ENCODE measurements around the gene FAM186B.
A peak's percentile ranks its signal among the peaks of the same experiment; 100 is the strongest.
"Not testable (repeated sequence)": the region's sequence is repeated elsewhere in the genome, so short reads cannot be mapped to it uniquely, and the experiment has no call there.

FAM186B gene

GRCh38 chr12:49612210-49612609 lies 6.8 kb upstream of the FAM186B start:
- Histone ChIP-seq H3K14ac (ENCODE audit: low read length in 2 of 2) (no peak overlapping the region), H3K9ac (ENCODE audit: low read length) (no peak overlapping the region), H3K27ac (ENCODE audit: low read length, poor library complexity, severe bottlenecking) (no peak overlapping the region), H3K4me1 (ENCODE audit: control insufficient read depth, insufficient read depth, low read depth, low read length) (no peaks in the 10 kb centered on the region), H3K9me3 (ENCODE audit: control insufficient read depth, low read length) (peaks cover 12% of the 10 kb centered on the region), H3K23ac (ENCODE audit: low read length in 2 of 2) (no peak overlapping the region), H3K79me1 (replicated peaks; ENCODE audit: low read length, poor library complexity, severe bottlenecking) (no peaks in the 10 kb centered on the region), H2BK120ac (ENCODE audit: low read depth, low read length) (no peak overlapping the region), H2BK5ac (ENCODE audit: low read depth, low read length, poor library complexity, severe bottlenecking) (no peak overlapping the region), H2AK5ac (ENCODE audit: low read length, severe bottlenecking) (no peak overlapping the region), H3K27me3 (ENCODE audit: control insufficient read depth in 1 of 2, insufficient read depth in 1 of 2, low read length in 2 of 2) (peaks cover 0 to 3% of the 10 kb centered on the region in 2 experiments), H3K4ac (ENCODE audit: low read depth in 1 of 2, low read length in 2 of 2) (no peak overlapping the region), H2AFZ (ENCODE audit: low read depth, low read length) (no peak overlapping the region), H2BK12ac (ENCODE audit: low read length in 2 of 2) (no peak overlapping the region), H4K91ac (ENCODE audit: low read length) (no peak overlapping the region), H4K8ac (ENCODE audit: low read length) (no peak overlapping the region), H2BK15ac (ENCODE audit: low read depth, poor library complexity, severe bottlenecking) (no peak overlapping the region), H3K4me2 (ENCODE audit: low read length, poor library complexity, severe bottlenecking) (no peak overlapping the region), H3K4me3 (ENCODE audit: insufficient read depth in 1 of 2, low read depth in 1 of 2, low read length in 2 of 2) (no peak overlapping the region), H3K36me3 (ENCODE audit: control insufficient read depth in 1 of 2, insufficient read depth in 2 of 2, low read depth in 1 of 2, low read length in 2 of 2) (no peaks in the 10 kb centered on the region), H3K18ac (ENCODE audit: low read depth in 1 of 2, low read length in 2 of 2) (no peak overlapping the region)
- no peak for DNase-seq

DNA sequence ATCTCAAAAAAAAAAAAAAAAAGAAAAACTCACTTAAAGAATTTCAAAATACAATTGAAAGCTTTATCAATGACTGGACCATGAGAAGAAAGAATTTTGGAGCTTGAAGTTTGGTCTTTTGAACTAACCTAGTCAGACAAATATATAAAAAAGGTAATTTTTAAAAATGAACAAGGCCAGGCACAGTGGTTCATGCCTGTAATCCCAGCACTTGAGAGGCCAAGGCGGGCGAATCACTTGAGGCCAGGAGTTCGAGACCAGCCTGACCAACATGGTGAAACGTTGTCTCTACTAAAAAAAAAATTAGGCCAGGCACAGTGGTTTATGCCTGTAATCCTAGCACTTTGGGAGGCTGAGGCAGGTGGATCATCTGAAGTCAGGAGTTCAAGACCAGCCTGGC lies 5.3 kb upstream of the FAM186B start:
- not testable (repeated sequence) for H3K79me1 ChIP-seq (replicated peaks; ENCODE audit: low read length, poor library complexity, severe bottlenecking); H2AK5ac ChIP-seq (ENCODE audit: low read length, severe bottlenecking); H3K27me3 ChIP-seq (ENCODE audit: control insufficient read depth in 1 of 2, insufficient read depth in 1 of 2, low read length in 2 of 2); H4K8ac ChIP-seq (ENCODE audit: low read length); H3K9ac ChIP-seq (ENCODE audit: low read length); H3K9me3 ChIP-seq (ENCODE audit: control insufficient read depth, low read length); H2BK15ac ChIP-seq (ENCODE audit: low read depth, poor library complexity, severe bottlenecking); H3K4me1 ChIP-seq (ENCODE audit: control insufficient read depth, insufficient read depth, low read depth, low read length); H3K4me3 ChIP-seq (ENCODE audit: insufficient read depth in 1 of 2, low read depth in 1 of 2, low read length in 2 of 2); H2BK5ac ChIP-seq (ENCODE audit: low read depth, low read length, poor library complexity, severe bottlenecking); DNase-seq; H3K4me2 ChIP-seq (ENCODE audit: low read length, poor library complexity, severe bottlenecking); H3K4ac ChIP-seq (ENCODE audit: low read depth in 1 of 2, low read length in 2 of 2); H3K36me3 ChIP-seq (ENCODE audit: control insufficient read depth in 1 of 2, insufficient read depth in 2 of 2, low read depth in 1 of 2, low read length in 2 of 2); H3K18ac ChIP-seq (ENCODE audit: low read depth in 1 of 2, low read length in 2 of 2); H3K27ac ChIP-seq (ENCODE audit: low read length, poor library complexity, severe bottlenecking); H4K91ac ChIP-seq (ENCODE audit: low read length); H2AFZ ChIP-seq (ENCODE audit: low read depth, low read length); H3K14ac ChIP-seq (ENCODE audit: low read length in 2 of 2); H2BK12ac ChIP-seq (ENCODE audit: low read length in 2 of 2); H3K23ac ChIP-seq (ENCODE audit: low read length in 2 of 2); H2BK120ac ChIP-seq (ENCODE audit: low read depth, low read length)
- WGBS: 96% methylated on average over 4 of the region's 4 CpGs

- Histone ChIP-seq H4K91ac (ENCODE audit: low read length) (no peak overlapping the region), H2BK120ac (ENCODE audit: low read depth, low read length) (no peak overlapping the region), H2BK12ac (ENCODE audit: low read length in 2 of 2) (no peak overlapping the region), H4K8ac (ENCODE audit: low read length) (no peak overlapping the region), H3K27me3 (ENCODE audit: control insufficient read depth in 1 of 2, insufficient read depth in 1 of 2, low read length in 2 of 2) (no peaks in the 10 kb centered on the region), H3K4me3 (ENCODE audit: insufficient read depth in 1 of 2, low read depth in 1 of 2, low read length in 2 of 2) (no peak overlapping the region), H3K18ac (ENCODE audit: low read depth in 1 of 2, low read length in 2 of 2) (no peak overlapping the region), H3K9me3 (ENCODE audit: control insufficient read depth, low read length) (no peaks in the 10 kb centered on the region), H3K36me3 (ENCODE audit: control insufficient read depth in 1 of 2, insufficient read depth in 2 of 2, low read depth in 1 of 2, low read length in 2 of 2) (no peaks in the 10 kb centered on the region), H2AFZ (ENCODE audit: low read depth, low read length) (no peak overlapping the region), H3K4me2 (ENCODE audit: low read length, poor library complexity, severe bottlenecking) (no peak overlapping the region), H3K9ac (ENCODE audit: low read length) (no peak overlapping the region), H3K14ac (ENCODE audit: low read length in 2 of 2) (no peak overlapping the region), H3K4me1 (ENCODE audit: control insufficient read depth, insufficient read depth, low read depth, low read length) (no peaks in the 10 kb centered on the region), H2BK15ac (ENCODE audit: low read depth, poor library complexity, severe bottlenecking) (no peak overlapping the region), H3K79me1 (replicated peaks; ENCODE audit: low read length, poor library complexity, severe bottlenecking) (no peaks in the 10 kb centered on the region), H3K27ac (ENCODE audit: low read length, poor library complexity, severe bottlenecking) (no peak overlapping the region), H2BK5ac (ENCODE audit: low read depth, low read length, poor library complexity, severe bottlenecking) (no peak overlapping the region), H3K4ac (ENCODE audit: low read depth in 1 of 2, low read length in 2 of 2) (no peak overlapping the region), H3K23ac (ENCODE audit: low read length in 2 of 2) (no peak overlapping the region), H2AK5ac (ENCODE audit: low read length, severe bottlenecking) (no peak overlapping the region)
- peak; percentile 42 for DNase-seq
- 50% methylated on average over 1 of the region's 1 CpG for WGBS
Observed at GRCh38 chr12:49609875-49610154, 4.4 kb upstream of the FAM186B start.

DNA sequence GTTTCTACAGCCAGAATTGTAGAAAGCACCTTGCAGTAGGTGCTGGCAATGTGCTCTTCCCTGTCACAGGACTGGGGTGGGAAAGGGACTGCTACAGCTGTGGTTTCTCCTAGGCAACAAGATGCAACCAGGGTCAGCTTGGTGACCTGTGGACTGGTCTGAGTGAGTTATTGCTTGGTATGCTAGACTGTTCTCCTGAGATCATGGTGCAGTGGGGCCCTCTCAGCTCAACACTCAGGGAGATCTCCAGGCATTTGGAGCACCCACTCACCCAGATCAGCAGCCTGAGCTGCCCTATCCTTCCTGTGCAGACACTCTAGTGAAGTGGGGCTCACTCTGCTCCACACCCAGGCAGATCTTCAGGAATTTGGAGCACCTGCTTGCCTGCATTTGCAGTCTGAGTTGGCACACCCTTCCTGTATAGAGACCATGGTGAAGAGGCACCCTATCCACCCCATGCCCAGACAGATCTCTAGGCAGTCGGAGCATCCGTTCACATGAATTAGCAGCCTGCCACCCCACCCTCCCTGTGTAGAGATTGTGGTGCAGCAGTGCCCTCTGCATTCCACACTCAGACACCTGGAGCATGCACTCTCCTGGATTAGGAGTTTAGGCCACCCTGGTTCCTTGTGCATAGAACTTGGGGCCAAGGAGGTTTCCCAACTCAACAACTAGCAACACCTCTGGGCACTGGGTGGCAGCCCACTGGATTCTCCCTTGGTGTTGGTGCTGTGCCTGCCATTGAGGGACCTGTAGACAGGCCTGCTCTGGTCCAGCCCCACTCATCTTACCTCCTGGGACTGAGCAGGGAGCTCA lies 3.8 kb upstream of the FAM186B start:
- Histone ChIP-seq H4K8ac (ENCODE audit: low read length) (no peak overlapping the region), H2AK5ac (ENCODE audit: low read length, severe bottlenecking) (no peak overlapping the region), H2BK120ac (ENCODE audit: low read depth, low read length) (no peak overlapping the region), H3K79me1 (replicated peaks; ENCODE audit: low read length, poor library complexity, severe bottlenecking) (no peaks in the 10 kb centered on the region), H3K4me2 (ENCODE audit: low read length, poor library complexity, severe bottlenecking) (no peak overlapping the region), H3K9me3 (ENCODE audit: control insufficient read depth, low read length) (no peaks in the 10 kb centered on the region), H4K91ac (ENCODE audit: low read length) (no peak overlapping the region), H3K4me3 (ENCODE audit: insufficient read depth in 1 of 2, low read depth in 1 of 2, low read length in 2 of 2) (no peak overlapping the region), H3K27me3 (ENCODE audit: control insufficient read depth in 1 of 2, insufficient read depth in 1 of 2, low read length in 2 of 2) (no peaks in the 10 kb centered on the region), H2BK15ac (ENCODE audit: low read depth, poor library complexity, severe bottlenecking) (no peak overlapping the region), H3K36me3 (ENCODE audit: control insufficient read depth in 1 of 2, insufficient read depth in 2 of 2, low read depth in 1 of 2, low read length in 2 of 2) (no peaks in the 10 kb centered on the region), H3K4me1 (ENCODE audit: control insufficient read depth, insufficient read depth, low read depth, low read length) (no peaks in the 10 kb centered on the region), H2AFZ (ENCODE audit: low read depth, low read length) (no peak overlapping the region), H3K18ac (ENCODE audit: low read depth in 1 of 2, low read length in 2 of 2) (no peak overlapping the region), H3K4ac (ENCODE audit: low read depth in 1 of 2, low read length in 2 of 2) (no peak overlapping the region), H3K14ac (ENCODE audit: low read length in 2 of 2) (peak overlapping the region in 1 of 2 experiments; percentile 21), H2BK5ac (ENCODE audit: low read depth, low read length, poor library complexity, severe bottlenecking) (no peak overlapping the region), H3K27ac (ENCODE audit: low read length, poor library complexity, severe bottlenecking) (no peak overlapping the region), H3K9ac (ENCODE audit: low read length) (no peak overlapping the region), H3K23ac (ENCODE audit: low read length in 2 of 2) (no peak overlapping the region), H2BK12ac (ENCODE audit: low read length in 2 of 2) (no peak overlapping the region)
- WGBS: 98% methylated on average over 2 of the region's 2 CpGs
- peak; percentile 15 for DNase-seq
